Coronary artery (tissue), 2 donors: ENCODE data around the gene GPR25.

Experiments used
- DNase-seq: peaks from one replicate; pipeline ENCODE4 v3.0.0-alpha.2; 2017; ENCODE audit warnings: low spot score
- H3K27ac ChIP-seq, 2 donors: fragments of 200-600 bp; sonication (generic); one replicate each; pipeline ENCODE4 v1.5.1; 2016 to 2019
- H3K4me3 ChIP-seq: fragments of 200-600 bp; sonication (generic); 2 replicates; pipeline ENCODE4 v1.5.1; 2016; ENCODE audit warnings: mild to moderate bottlenecking, moderate library complexity
- TF ChIP-seq, protein P1 (sequence below): fragments of 200-600 bp; sonication (generic); IDR thresholded peaks from one replicate; pipeline ENCODE4 v1.5.1; 2019; ENCODE audit warnings: antibody characterized with exemption

GPR25 gene

GRCh38 chr1:200845360-200845759, 27.4 kb upstream of the GPR25 start:
- TF ChIP-seq, protein P1, sequence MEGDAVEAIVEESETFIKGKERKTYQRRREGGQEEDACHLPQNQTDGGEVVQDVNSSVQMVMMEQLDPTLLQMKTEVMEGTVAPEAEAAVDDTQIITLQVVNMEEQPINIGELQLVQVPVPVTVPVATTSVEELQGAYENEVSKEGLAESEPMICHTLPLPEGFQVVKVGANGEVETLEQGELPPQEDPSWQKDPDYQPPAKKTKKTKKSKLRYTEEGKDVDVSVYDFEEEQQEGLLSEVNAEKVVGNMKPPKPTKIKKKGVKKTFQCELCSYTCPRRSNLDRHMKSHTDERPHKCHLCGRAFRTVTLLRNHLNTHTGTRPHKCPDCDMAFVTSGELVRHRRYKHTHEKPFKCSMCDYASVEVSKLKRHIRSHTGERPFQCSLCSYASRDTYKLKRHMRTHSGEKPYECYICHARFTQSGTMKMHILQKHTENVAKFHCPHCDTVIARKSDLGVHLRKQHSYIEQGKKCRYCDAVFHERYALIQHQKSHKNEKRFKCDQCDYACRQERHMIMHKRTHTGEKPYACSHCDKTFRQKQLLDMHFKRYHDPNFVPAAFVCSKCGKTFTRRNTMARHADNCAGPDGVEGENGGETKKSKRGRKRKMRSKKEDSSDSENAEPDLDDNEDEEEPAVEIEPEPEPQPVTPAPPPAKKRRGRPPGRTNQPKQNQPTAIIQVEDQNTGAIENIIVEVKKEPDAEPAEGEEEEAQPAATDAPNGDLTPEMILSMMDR, result no peak
- Histone ChIP-seq H3K4me3 (no peak overlapping the region), H3K27ac (no peak overlapping the region)
- DNase-seq, result no peak

DNA sequence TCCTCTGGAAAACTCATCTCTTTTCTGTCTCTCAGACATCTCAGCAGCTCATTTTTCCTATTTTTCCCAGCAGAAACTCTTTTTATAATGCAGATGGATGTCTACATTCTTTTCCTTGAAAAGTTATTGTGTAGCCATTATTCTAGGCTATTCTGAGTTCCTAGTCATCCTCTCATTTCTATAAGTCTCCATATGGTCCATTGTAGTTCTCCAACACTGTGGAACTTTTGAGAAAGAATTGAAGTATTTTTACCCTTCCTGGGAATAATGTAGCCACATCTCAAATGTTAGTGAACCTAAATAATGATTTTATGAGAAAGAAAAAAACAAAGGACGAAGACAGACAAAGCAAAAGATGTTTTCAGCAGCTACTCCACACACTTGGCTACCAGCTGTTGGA, 26.4 kb upstream of the GPR25 start:
- TF ChIP-seq, protein P1, result no peak
- no peak overlapping the region for H3K27ac ChIP-seq
- no peak overlapping the region for H3K4me3 ChIP-seq
- DNase-seq, result no peak

- no peak for DNase-seq
- H3K4me3 ChIP-seq, result no peak overlapping the region
- no peak overlapping the region for H3K27ac ChIP-seq
- TF ChIP-seq, protein P1, result no peak
Observed at GRCh38 chr1:200849430-200849829, 23.4 kb upstream of the GPR25 start.

GRCh38 chr1:200850554-200850953, 22.2 kb upstream of the GPR25 start:
- no peak overlapping the region for H3K27ac ChIP-seq
- TF ChIP-seq, protein P1, result no peak
- no peak for DNase-seq
- no peak overlapping the region for H3K4me3 ChIP-seq

DNA sequence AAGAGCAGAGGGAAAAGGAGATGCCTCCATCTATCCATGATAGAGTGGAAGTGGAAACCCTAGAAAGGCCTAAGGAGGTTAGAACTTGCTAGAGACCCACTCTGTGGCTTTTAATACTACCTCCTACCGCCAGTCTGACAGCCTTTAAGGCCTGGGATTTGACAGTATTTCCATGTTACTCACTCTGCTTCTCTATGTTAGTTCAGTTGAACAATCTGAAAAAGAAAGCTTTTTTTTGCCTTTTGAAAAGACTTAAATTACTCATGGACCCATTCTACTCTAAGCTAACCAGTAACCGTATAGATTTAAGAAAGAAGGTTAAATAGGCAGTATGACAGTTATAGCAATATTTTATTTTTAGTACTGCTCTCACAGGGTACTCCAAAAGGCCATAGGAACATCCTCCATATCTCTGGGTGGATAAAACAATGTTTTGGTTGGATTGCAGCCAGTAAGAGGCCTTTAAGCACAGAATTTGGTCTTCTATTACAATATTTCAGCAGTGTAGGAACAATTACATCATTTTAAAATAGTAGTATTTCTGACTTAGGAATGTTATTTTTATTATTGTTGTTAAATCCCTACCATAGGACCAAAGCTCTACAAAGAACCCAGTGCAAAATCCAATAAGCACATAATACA, 15.9 kb upstream of the GPR25 start:
- TF ChIP-seq, protein P1, result no peak
- Histone ChIP-seq H3K4me3 (no peak overlapping the region), H3K27ac (no peak overlapping the region)
- DNase-seq, result no peak

DNA sequence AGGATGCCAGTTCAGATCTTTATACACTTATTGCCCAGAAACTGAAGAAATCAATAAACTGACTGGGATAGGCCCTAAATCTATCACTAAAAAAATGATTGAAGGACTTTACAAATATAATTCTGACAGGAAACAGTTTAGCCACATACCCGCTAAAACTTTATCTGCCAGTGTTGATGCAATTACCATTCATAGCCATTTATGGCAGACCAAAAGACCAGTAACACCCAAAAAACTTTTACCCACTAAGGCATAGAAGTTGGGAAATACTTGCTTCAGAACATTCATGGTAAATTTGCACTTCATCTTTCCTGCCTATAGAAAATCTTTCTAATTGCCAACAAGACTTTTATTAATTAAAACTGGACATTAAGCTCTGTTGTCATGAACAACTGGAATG, 15.0 kb upstream of the GPR25 start:
- no peak for DNase-seq
- Histone ChIP-seq H3K4me3 (no peak overlapping the region), H3K27ac (no peak overlapping the region)
- TF ChIP-seq, protein P1, result no peak

- Histone ChIP-seq H3K4me3 (no peak overlapping the region), H3K27ac (no peak overlapping the region)
- TF ChIP-seq, protein P1, result no peak
- DNase-seq, result no peak
Observed at GRCh38 chr1:200861937-200862647, 10.7 kb upstream of the GPR25 start.
